ENCODE results near the gene TRPC5OS. TPM values are rescaled to one million over a fixed set of nuclear protein-coding genes. Genes with fewer than 3 reads are reported as not detected.

TRPC5OS gene
- not detected for total RNA-seq

GRCh38 chrX:111875881-111876280 is at the start of gene TRPC5OS:
TSS of gene TRPC5OS (plus strand) at chrX:111876181. CDS start at chrX:111901850, 25,669 bp downstream.
- H3K36me3 ChIP-seq = no peaks in the 10 kb centered on the region
- TF ChIP-seq EP300 (IDR thresholded peaks at IDR 0.05) = no peak
- TF ChIP-seq CTCF (IDR thresholded peaks at IDR 0.05) = no peak
- TF ChIP-seq POLR2A (IDR thresholded peaks at IDR 0.05; ENCODE audit: low read depth) = no peak
- TF ChIP-seq POLR2AphosphoS5 (IDR thresholded peaks at IDR 0.05) = no peak
- H3K4me3 ChIP-seq = no peak within 1 kb of the TSS
- intact Hi-C loops (cut with DNase I) = no loop called here
- no peaks in the 10 kb centered on the region for H3K27me3 ChIP-seq
- H3K27ac ChIP-seq (replicated peaks in 1 of 4) = no peak within 1 kb of the TSS
- no peaks in the 10 kb centered on the region for H3K4me1 ChIP-seq
- WGBS = 76% methylated on average over 1 of the region's 1 CpG
- H3K9me3 ChIP-seq = no peaks in the 10 kb centered on the region
- no peak for DNase-seq (ENCODE audit: extremely low spot score)

GRCh38 chrX:111829345-111829744 is 46.6 kb upstream of the TRPC5OS start:
- Histone ChIP-seq H3K9me3 (no peaks in the 10 kb centered on the region), H3K4me1 (no peaks in the 10 kb centered on the region), H3K4me3 (no peak overlapping the region), H3K27ac (replicated peaks in 1 of 4) (no peak overlapping the region), H3K36me3 (no peaks in the 10 kb centered on the region), H3K27me3 (no peaks in the 10 kb centered on the region)
- no peak for DNase-seq (ENCODE audit: extremely low spot score)
- intact Hi-C loops (cut with DNase I) = no loop called here
- WGBS = 44% methylated on average over 2 of the region's 2 CpGs
- TF ChIP-seq CTCF (IDR thresholded peaks at IDR 0.05) (no peak), POLR2A (IDR thresholded peaks at IDR 0.05; ENCODE audit: low read depth) (no peak)

GRCh38 chrX:111830571-111830970 is 45.4 kb upstream of the TRPC5OS start:
- no peak overlapping the region for H3K4me3 ChIP-seq
- no peaks in the 10 kb centered on the region for H3K27me3 ChIP-seq
- no peak overlapping the region for H3K27ac ChIP-seq (replicated peaks in 1 of 4)
- no peaks in the 10 kb centered on the region for H3K4me1 ChIP-seq
- intact Hi-C loops (cut with DNase I) = no loop called here
- no peak for DNase-seq (ENCODE audit: extremely low spot score)
- H3K36me3 ChIP-seq = no peaks in the 10 kb centered on the region
- no peak for TF ChIP-seq EP300 (IDR thresholded peaks at IDR 0.05)
- no peak for TF ChIP-seq POLR2AphosphoS5 (IDR thresholded peaks at IDR 0.05)
- no peak for TF ChIP-seq POLR2A (IDR thresholded peaks at IDR 0.05; ENCODE audit: low read depth)
- no peak for TF ChIP-seq CTCF (IDR thresholded peaks at IDR 0.05)
- 73% methylated on average over 2 of the region's 2 CpGs for WGBS
- no peaks in the 10 kb centered on the region for H3K9me3 ChIP-seq

GRCh38 chrX:111831343-111831742 is 44.6 kb upstream of the TRPC5OS start:
- Histone ChIP-seq H3K4me3 (no peak overlapping the region), H3K4me1 (no peaks in the 10 kb centered on the region), H3K27me3 (no peaks in the 10 kb centered on the region), H3K9me3 (no peaks in the 10 kb centered on the region), H3K27ac (replicated peaks in 1 of 4) (no peak overlapping the region), H3K36me3 (no peaks in the 10 kb centered on the region)
- intact Hi-C loops (cut with DNase I) = no loop called here
- DNase-seq (ENCODE audit: extremely low spot score) = no peak
- no CpG with 5 or more reads among the region's 1 CpG for WGBS
- TF ChIP-seq EP300 (IDR thresholded peaks at IDR 0.05) (no peak), POLR2AphosphoS5 (IDR thresholded peaks at IDR 0.05) (no peak), POLR2A (IDR thresholded peaks at IDR 0.05; ENCODE audit: low read depth) (no peak), CTCF (IDR thresholded peaks at IDR 0.05) (no peak)

GRCh38 chrX:111837197-111837596 is 38.8 kb upstream of the TRPC5OS start:
- intact Hi-C loops (cut with DNase I) = no loop called here
- no peaks in the 10 kb centered on the region for H3K27me3 ChIP-seq
- WGBS = 83% methylated on average over 1 of the region's 1 CpG
- TF ChIP-seq POLR2A (IDR thresholded peaks at IDR 0.05; ENCODE audit: low read depth) (no peak), EP300 (IDR thresholded peaks at IDR 0.05) (no peak), CTCF (IDR thresholded peaks at IDR 0.05) (no peak), POLR2AphosphoS5 (IDR thresholded peaks at IDR 0.05) (no peak)
- DNase-seq (ENCODE audit: extremely low spot score) = no peak
- no peaks in the 10 kb centered on the region for H3K4me1 ChIP-seq
- H3K9me3 ChIP-seq = no peaks in the 10 kb centered on the region
- H3K36me3 ChIP-seq = no peaks in the 10 kb centered on the region
- no peak overlapping the region for H3K27ac ChIP-seq (replicated peaks in 1 of 4)
- H3K4me3 ChIP-seq = no peak overlapping the region
